CD4-positive, alpha-beta T cell treated with Interleukin-17A for 1 hour (primary cell): Measurements from ENCODE around the gene B3GAT1.

Source experiments
- DNase-seq: peaks from one replicate; pipeline ENCODE4 v3.0.0-alpha.2; 2020

The B3GAT1 gene

GRCh38 chr11:134441281-134441680 is 29.2 kb upstream of the B3GAT1 start:
- no peak for DNase-seq

DNA sequence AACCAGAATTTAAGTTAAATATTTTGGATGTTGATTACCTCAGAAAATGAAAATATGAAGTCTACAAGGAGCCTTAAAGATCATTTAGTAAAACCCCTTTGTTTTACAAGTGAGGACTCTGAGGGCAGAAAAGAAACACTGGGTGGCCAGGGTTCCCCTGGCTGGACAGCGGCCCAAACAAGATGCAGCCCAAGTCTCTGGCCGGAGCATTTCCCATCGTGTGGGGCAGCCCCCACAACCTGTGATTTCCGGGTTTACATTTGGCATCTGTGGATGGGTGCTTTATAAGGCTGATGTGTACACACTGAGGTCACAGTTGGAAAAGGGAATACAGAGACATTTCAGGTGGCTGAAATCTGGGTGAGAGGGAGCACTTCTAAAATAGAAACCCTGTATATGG is 28.8 kb upstream of the B3GAT1 start:
- DNase-seq = no peak

DNA sequence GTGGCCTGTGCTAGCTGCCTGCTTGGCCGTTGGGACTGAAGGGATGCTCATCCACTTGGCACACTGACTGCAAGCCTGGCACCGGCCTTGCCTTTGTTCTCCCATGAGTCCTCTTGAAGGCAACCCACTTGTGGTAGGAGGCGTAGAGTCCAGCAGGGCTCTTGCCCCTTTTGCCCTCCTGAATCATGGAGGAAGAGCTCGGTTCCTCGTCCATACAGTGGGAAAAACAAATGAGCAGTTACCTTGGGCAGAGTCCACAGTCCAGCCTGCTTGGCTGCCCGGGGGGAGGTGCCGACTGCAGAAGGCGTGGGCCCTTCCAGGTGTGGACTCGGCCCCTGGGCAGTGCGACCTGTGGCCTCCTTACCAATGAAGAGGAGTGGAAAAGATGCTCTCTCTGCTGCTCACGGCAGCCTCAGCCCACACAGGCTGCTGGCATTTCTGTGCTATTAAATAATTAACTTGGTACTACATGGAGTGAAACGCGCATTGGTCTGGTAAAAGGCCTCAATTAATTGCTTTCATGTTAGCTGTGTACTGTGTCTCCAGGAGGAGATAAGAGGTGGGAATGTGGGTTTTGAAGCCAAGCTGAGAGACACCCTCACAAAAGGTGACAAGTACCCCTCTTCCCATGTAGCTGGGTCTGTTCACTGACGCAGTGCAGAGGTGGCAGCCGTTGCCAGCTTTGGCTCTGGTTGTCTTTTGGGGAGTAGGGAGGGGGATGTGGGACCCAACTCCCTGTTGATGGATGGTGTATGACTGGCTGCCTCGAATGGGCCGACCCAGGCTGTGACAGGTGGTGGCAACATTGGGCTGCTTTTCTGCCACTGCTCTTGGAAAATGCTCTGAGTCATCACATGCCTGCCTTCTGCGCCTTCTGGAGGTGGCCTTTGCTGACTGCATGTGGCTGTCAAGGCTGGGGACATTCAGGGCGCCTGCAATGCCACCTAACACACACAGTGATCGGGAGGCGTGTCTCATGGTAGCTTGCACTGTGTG is 26.8 kb upstream of the B3GAT1 start:
- DNase-seq = no peak

DNA sequence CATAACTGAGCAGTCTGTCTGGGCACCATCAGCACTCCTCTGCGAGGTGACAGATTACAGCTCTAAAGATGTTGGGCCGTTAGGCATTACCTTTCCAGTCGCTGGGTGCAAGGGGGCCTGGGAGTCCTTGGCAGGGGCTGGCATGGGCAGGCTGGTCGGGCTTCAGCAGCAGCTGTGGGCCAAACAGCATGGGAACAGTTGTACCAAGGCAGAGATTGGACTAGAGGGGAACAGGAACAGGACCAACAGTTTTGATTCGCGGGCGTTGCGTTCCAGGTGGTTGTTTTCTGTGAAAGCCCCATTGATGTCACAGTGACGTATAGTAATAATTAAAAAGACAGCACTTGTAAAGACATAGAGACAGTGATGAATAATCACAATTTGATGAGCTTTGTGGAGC is 25.8 kb upstream of the B3GAT1 start:
- no peak for DNase-seq

DNA sequence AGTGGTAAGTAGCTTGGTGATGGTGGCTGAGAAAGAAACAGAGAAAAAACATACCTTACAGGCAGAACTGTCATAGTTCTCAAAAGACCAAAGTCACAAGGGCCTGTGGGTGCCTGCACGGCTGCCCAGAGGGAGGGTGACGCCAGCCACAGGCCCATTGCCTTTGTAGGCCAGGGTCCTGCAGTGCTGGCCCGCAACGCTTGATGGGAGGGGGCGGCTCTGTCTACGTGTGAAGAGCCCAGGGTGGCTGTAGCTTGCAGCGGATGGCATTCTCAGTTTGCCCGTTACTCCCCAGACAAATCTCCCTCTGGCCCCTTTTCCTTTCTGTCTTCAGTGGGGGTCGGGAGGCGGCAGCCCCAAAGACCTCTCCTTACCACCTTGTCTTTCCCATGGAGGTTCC is 24.7 kb upstream of the B3GAT1 start:
- no peak for DNase-seq

- no peak for DNase-seq
Observed at GRCh38 chr11:134433806-134434205, 21.8 kb upstream of the B3GAT1 start.

DNA sequence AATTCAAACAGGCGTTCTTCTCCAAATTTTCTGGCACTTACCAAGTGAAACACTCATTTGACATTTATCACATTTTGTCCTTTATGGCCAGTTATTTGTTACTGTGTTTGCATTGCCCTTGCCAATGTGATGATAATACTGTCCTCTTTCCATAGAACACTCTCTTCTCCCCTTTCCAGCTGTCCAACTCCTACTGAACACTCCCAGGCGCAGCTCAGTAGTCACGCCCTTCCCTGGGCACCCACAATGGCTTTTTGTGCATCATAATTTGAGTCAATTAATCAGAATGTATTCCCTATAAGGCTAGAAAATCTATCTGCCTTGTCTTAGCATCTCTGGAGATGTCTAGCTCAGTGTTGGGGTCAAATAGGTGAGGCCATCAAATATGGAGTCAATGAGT is 21.2 kb upstream of the B3GAT1 start:
- DNase-seq = no peak

DNA sequence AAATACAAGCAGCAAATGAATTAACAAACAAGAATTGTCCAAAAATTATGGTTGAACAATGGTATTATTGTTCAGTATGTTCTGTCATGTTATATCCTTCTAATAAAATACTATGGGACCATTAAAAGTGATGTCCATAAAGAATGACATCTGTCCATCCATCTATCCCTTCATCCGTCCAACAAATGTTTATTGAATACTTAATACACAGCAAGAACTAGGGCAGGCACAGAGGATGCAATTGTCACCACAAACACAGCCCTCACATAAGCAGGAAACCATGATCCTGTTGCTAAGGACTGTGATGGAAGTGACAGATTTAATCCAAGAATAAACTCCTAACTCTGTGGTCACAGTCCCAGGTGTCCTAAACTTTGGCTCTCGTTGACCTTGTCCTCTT is 20.7 kb upstream of the B3GAT1 start:
- no peak for DNase-seq

DNA sequence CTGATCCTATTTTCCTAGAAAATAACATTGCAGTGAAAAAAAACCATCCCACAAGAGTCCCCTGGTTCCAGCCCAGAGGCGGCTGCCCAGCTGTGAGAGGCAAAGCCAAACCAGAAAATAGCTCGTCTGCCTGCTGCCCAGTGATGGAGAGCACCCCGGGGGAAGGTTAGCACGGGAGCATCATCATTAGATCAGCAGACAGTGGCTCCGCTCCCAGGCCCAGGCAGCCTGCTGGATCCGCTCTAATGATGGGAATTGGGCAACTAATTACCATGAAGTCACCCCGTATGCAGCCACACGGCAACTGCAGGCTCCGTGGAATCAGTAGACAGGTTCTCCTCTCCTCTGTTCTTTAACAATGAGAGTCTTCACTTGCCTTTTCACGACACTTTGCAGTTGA is 17.1 kb upstream of the B3GAT1 start:
- DNase-seq = no peak

DNA sequence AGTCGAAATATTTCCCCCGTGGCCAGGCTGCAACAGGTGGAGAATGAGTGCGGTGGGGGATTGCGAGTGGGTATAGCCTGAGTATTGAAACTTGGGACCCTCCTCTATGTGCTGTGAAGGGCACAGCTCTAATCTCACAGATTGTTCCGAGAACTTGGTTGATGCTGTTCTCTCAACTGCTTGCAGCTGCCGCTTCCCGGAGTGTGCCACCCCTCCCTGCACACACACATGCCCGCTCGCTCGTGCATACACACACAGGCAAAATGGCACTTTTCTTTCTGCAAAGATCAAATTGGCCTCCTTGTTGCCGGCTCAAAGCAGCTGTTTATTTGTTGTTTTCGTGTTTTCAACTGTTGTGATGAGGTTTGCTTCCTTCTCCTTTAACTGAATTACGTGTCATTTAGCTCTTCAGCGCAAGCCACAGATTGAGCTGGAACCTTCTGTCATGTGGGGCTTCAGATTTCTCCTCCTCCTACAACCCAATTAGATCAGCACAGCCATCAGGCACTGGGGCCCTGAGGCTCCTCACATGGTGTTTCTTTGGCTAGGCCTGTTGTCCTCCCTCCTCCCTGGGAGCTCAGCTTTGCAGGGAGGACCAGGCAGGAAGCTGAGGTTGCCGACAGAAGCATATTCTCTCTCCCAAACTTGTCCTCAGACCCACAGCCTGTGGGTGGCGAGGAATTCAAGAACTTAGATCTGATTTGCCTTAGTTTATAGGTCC is 13.9 kb upstream of the B3GAT1 start:
- no peak for DNase-seq

DNA sequence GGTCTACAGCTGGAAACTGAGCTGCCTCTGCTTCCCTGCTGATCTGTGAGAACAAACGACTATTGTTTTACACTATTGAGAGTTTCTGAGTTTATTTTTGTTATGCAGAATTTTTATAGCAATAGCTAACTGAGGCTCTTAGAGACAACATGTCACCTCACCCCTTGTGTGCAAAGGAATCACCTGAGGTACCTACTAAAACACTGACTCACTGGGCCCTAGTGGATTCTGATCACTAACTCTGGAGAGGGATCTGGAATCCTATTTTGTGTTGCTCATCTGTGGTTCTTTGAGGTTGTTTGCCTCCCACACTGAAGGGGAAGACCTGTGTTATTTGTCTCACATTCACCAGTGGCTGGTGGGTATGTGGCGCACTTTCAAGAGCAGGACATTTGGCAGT is 13.4 kb upstream of the B3GAT1 start:
- no peak for DNase-seq

- no peak for DNase-seq
Observed at GRCh38 chr11:134423106-134423505, 11.1 kb upstream of the B3GAT1 start.

GRCh38 chr11:134417871-134418840 is 6.1 kb upstream of the B3GAT1 start:
- DNase-seq = no peak

DNA sequence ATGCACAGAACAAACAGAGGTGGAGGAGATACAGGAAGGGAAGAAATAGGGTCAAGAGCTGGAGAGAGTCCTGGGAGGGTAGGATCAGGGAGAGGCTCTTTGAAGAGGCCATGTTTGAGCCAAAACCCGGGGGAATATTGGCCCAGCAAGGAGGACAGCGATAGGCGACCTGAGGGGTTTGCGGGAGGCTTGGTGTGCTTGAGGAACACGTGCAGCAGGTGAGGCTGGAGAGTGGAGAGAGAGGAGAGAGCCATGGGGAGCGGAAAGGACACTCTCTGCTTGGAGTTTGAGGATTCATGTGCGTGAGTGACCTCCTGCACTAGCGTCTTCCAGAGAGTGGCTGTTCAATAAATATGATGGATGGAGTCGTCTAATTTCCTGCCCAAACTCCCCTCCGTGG is 4.7 kb upstream of the B3GAT1 start:
- DNase-seq = no peak

DNA sequence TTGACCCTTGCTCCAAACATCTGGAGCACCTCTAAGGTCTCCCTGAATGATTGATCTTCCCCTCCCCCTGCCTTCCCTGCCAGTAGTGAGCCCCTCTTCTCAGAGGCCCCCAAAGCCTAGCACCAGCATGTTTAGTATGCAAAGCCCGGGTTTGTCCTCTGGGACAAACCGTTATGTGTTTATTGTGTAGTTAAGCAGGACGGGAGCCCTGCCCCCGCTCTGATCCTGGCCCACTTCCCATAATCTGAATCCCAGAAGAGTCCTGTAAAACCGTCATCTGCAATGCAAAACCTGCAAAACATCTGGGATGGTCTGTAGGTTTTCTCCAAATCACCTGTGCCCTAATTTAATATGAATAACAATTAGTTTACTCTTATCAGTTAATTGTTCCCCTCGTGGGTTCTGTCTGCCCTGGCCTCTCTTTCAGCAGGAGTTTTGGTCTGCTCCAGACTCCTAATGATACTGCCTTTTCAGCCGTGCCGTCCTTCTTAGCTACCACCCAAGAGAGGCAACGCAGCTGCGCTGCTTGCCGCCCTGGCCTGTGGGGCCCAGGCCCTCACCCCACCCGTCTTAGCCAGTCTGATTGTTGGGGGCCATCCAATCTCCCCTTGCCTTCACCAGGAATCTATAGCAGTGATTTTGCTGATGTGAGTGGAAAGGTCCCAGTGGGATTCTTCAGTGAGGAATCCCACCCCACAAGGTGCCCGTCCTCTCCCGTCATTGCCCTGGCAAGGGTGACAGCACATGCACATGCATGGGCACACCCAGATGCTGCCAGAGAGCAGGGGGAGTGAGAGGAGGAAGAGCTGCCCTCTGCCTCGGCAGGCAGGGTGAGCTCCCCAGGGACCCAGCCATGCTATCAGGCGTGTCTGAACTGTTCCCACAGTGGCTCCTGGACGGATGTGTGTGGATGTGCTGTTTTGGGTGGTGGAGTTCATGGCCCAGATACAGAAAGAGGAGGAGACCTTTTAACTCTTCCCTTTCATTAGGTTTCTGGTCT is 3.0 kb upstream of the B3GAT1 start:
- DNase-seq = no peak

DNA sequence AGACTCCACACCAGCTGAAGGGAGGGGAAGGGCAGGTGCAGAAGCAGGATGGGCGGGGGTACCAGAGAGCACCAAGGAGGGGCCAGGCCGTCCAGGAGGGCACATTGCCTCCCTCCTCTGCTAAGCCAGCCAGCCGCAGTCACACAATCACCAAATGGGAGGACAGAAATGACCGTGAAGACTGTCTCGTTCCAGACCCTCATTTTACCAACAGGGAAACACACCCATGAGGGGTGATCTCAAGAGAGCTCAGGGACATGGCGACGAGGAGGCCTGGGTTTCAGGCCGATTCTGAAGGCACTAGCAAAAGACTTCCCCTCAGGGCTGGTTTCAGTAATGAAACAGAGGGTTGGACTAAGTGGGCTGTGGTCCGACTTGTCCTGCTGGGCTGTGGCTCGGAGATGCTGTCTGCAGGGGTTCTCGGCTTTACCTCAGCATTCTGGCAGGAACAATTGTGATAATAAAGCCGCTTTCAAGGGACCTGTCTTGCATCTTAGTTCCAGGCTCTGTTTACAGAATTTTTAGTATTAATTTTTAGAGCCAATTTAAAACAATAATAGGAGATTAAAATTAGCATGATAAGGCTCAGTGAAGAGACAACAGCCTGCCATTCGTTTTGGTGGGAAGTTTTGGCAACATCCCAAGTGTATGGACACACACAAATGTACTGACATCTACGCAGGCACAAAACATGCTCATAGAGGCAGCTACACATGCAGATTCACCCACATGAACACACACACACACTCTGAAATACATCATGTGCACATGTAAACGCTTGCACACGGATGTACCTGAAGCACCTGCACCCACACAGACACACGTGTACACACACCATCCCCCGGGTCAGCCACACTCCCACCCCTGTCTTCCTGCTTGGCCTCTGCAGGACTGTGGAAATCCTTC is 2.0 kb upstream of the B3GAT1 start:
- DNase-seq = no peak

GRCh38 chr11:134413043-134413825 is 1.2 kb upstream of the B3GAT1 start:
- no peak for DNase-seq

DNA sequence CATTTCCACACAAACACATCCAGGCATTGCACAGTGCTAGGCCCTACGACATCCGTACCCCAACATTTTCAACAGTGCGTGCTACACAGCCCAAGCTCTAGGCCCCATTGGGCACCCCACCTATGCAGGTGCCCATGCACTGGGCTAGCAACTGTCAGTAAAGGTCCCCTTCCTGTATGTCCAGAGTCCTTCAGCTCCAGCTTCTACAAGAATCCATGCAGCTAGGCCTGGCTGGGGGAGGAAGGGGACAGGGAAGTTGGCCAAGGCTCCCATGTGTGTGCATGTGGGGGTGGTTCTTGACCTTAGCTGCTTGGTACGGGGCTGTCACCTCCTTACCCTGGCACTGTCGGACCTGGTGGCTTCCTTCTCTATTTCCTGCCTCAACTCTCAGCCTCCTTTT is 1.3 kb downstream of the B3GAT1 start:
- DNase-seq = no peak

DNA sequence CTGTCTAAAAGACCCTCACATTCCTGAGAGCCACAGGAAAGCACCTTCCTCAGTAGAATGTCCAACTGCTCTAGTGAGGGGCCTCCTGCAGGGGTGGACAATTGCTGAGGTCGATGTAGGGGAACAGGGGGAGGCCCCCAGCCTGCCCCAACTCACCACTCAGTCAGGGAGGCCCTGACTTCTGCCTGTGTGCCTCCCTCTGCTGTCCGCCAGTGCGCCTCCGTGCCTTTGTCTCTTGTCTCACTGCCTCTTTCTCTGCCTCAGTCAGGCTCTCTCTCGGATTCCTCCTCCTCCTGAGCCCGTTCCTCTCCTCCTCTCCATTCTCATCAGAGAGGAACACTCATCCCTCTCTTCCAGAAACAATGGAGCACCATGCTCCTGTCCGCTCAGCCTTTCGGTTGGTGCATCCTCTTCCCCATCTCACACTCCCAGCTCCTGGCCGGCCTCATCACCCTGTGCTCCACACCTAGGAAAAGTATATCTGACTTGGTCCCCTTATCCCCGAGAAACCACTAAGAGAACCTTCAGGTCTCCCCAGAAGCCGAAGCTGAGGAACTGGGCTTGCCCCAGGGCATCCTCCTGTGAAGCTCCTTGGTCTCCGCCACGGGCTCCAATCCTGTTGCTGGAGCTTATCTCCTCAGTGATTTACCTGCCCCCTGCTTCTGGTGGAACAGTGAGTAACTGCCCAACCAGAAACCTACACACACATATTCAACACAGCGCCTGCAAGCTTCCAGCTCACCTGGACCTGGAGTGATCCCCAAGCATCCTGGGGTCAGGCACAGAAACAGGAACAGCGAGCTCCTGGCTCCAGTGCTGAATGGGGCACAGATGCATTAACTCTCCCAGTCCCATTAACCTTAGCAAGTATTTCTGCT is 2.3 kb downstream of the B3GAT1 start:
- no peak for DNase-seq
